WTC11 (cell line): ENCODE data around the gene OR2AT4.

Experiments
- AFF4 ChIP-seq: sonication (generic); formaldehyde crosslinking; IDR thresholded peaks from 2 replicates; pipeline ENCODE4 v1.8.1; 2023; ENCODE audit warnings: mild to moderate bottlenecking, missing genetic modification reagents, borderline replicate concordance
- IRF1 ChIP-seq: sonication (generic); formaldehyde crosslinking; IDR thresholded peaks from 2 replicates; pipeline ENCODE4 v1.8.0; 2023; ENCODE audit warnings: missing genetic modification reagents
- JUN ChIP-seq: sonication (generic); formaldehyde crosslinking; IDR thresholded peaks from 2 replicates; pipeline ENCODE4 v1.8.0; 2023; ENCODE audit warnings: mild to moderate bottlenecking, missing genetic modification reagents
- MYBL2 ChIP-seq: sonication (generic); formaldehyde crosslinking; IDR thresholded peaks from 2 replicates; pipeline ENCODE4 v1.8.1; 2023; ENCODE audit warnings: mild to moderate bottlenecking, moderate library complexity, missing genetic modification reagents
- NR2C2 ChIP-seq: sonication (generic); formaldehyde crosslinking; IDR thresholded peaks from 2 replicates; pipeline ENCODE4 v1.8.0; 2022; ENCODE audit warnings: mild to moderate bottlenecking, missing genetic modification reagents
- TCF7 ChIP-seq: sonication (generic); formaldehyde crosslinking; IDR thresholded peaks from 2 replicates; pipeline ENCODE4 v1.8.0; 2022; ENCODE audit warnings: mild to moderate bottlenecking, low read depth, missing genetic modification reagents, moderate library complexity
- ZBTB21 ChIP-seq: sonication (generic); formaldehyde crosslinking; IDR thresholded peaks from 2 replicates; pipeline ENCODE4 v1.8.1; 2023; ENCODE audit warnings: mild to moderate bottlenecking, missing genetic modification reagents, borderline replicate concordance
- ZNF512 ChIP-seq: sonication (generic); formaldehyde crosslinking; IDR thresholded peaks from 2 replicates; pipeline ENCODE4 v1.8.1; 2022; ENCODE audit warnings: missing genetic modification reagents, borderline replicate concordance
- ZNF532 ChIP-seq: fragments of 250-450 bp; sonication (Bioruptor Pico); IDR thresholded peaks from 2 replicates; pipeline ENCODE4 v1.9.0; 2021; ENCODE audit warnings: mild to moderate bottlenecking, borderline replicate concordance
- TF ChIP-seq, protein P1 (sequence below): fragments of 200-600 bp; IDR thresholded peaks from 2 replicates; pipeline ENCODE4 v1.8.0; 2022; ENCODE audit warnings: antibody characterized with exemption

DNA sequence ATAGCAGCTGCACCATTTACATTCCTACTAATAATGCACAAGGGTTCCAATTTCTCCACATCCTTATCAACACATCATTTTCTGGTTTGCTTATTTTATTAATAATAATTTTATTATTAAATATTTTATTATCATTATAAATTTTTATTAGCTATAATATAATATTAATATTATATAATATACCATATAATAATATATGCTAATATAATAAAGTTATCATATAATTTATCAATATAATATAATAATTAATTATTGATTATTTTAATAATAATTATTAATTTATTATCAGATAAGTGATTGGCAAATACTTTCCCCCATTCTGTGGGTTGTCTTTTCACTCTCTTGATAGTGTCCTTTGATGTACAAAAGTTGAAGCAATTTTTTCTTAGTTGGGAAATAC is 27.7 kb downstream of the OR2AT4 start:
- TF ChIP-seq ZBTB21 (CRISPR knock-in tag) (no peak), ZNF512 (CRISPR knock-in tag) (no peak), TCF7 (no peak), MYBL2 (no peak), AFF4 (CRISPR knock-in tag) (no peak), IRF1 (CRISPR knock-in tag) (no peak), JUN (no peak), ZNF532 (no peak), NR2C2 (CRISPR knock-in tag) (no peak)
- TF ChIP-seq, protein P1, sequence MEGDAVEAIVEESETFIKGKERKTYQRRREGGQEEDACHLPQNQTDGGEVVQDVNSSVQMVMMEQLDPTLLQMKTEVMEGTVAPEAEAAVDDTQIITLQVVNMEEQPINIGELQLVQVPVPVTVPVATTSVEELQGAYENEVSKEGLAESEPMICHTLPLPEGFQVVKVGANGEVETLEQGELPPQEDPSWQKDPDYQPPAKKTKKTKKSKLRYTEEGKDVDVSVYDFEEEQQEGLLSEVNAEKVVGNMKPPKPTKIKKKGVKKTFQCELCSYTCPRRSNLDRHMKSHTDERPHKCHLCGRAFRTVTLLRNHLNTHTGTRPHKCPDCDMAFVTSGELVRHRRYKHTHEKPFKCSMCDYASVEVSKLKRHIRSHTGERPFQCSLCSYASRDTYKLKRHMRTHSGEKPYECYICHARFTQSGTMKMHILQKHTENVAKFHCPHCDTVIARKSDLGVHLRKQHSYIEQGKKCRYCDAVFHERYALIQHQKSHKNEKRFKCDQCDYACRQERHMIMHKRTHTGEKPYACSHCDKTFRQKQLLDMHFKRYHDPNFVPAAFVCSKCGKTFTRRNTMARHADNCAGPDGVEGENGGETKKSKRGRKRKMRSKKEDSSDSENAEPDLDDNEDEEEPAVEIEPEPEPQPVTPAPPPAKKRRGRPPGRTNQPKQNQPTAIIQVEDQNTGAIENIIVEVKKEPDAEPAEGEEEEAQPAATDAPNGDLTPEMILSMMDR: no peak
